ENCODE data around the gene GPC5.

GPC5 gene

GRCh38 chr13:92807966-92808365 lies 1409.5 kb downstream of the GPC5 start:
- H3K27me3 ChIP-seq (ENCODE audit: insufficient read depth, low read length), result no peaks in the 10 kb centered on the region
- H3K27ac ChIP-seq (ENCODE audit: low read depth, low read length), result no peak overlapping the region
- no peaks in the 10 kb centered on the region for H3K4me1 ChIP-seq (ENCODE audit: insufficient read depth, low read length)
- no peak overlapping the region for H3K4me3 ChIP-seq (ENCODE audit: low read length)
- WGBS, result no CpG with 5 or more reads among the region's 2 CpGs
- H3K36me3 ChIP-seq (ENCODE audit: insufficient read depth, low read length), result no peaks in the 10 kb centered on the region
- no peaks in the 10 kb centered on the region for H3K9me3 ChIP-seq (ENCODE audit: insufficient read depth, low read depth, low read length)
- no peak overlapping the region for H3K9ac ChIP-seq (ENCODE audit: low read depth, low read length)

- Histone ChIP-seq H3K36me3 (ENCODE audit: insufficient read depth, low read length) (no peaks in the 10 kb centered on the region), H3K4me3 (ENCODE audit: low read length) (no peak overlapping the region), H3K27me3 (ENCODE audit: insufficient read depth, low read length) (no peaks in the 10 kb centered on the region), H3K4me1 (ENCODE audit: insufficient read depth, low read length) (no peaks in the 10 kb centered on the region; the same call in 1 of the 2 replicates), H3K27ac (ENCODE audit: low read depth, low read length) (no peak overlapping the region), H3K9me3 (ENCODE audit: insufficient read depth, low read depth, low read length) (no peaks in the 10 kb centered on the region), H3K9ac (ENCODE audit: low read depth, low read length) (no peak overlapping the region)
- WGBS, result 87% methylated on average over 2 of the region's 2 CpGs
Measured at GRCh38 chr13:92821324-92821723, 1422.9 kb downstream of the GPC5 start.

- Histone ChIP-seq H3K4me1 (ENCODE audit: insufficient read depth, low read length) (no peaks in the 10 kb centered on the region; the same call in 1 of the 2 replicates), H3K27ac (ENCODE audit: low read depth, low read length) (no peak overlapping the region), H3K9me3 (ENCODE audit: insufficient read depth, low read depth, low read length) (no peaks in the 10 kb centered on the region), H3K9ac (ENCODE audit: low read depth, low read length) (no peak overlapping the region), H3K36me3 (ENCODE audit: insufficient read depth, low read length) (no peaks in the 10 kb centered on the region), H3K27me3 (ENCODE audit: insufficient read depth, low read length) (no peaks in the 10 kb centered on the region), H3K4me3 (ENCODE audit: low read length) (no peak overlapping the region)
- WGBS, result no CpG with 5 or more reads among the region's 1 CpG
Measured at GRCh38 chr13:92823059-92823458, 1424.6 kb downstream of the GPC5 start.

DNA sequence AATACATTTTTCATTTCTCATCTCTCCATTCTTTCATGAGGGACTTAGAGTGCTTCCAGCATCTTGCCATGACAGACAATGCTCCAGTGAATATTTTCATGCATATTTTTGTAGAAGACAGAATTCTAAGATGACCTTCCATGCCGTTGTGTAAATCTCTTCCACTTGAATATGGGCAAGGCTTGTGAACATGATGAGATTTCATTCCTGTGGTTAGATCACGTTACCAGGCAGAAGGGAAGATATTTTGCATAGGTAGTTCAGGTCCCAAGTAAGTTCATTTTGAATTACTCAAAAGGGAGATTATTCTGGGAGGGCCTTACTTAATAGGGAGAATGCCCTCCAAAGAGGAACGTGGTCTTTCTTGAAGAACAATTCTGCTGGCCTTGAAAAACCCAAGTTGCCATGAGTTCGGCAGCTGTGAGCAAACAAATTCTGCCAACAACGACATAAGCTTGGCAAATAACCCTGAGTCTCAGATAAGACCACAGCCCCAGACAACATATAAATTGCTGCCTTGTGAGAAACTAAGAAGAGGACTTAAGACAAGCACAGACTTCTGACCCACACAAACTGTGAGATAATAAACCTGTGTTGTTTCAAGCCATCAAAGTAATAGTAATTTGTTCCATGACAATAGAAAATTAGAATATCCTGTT lies 1427.6 kb downstream of the GPC5 start:
- H3K4me1 ChIP-seq (ENCODE audit: insufficient read depth, low read length), result no peaks in the 10 kb centered on the region; the same call in 1 of the 2 replicates
- no peaks in the 10 kb centered on the region for H3K27me3 ChIP-seq (ENCODE audit: insufficient read depth, low read length)
- no peak overlapping the region for H3K9ac ChIP-seq (ENCODE audit: low read depth, low read length)
- H3K36me3 ChIP-seq (ENCODE audit: insufficient read depth, low read length), result no peaks in the 10 kb centered on the region
- no peak overlapping the region for H3K27ac ChIP-seq (ENCODE audit: low read depth, low read length)
- no peak overlapping the region for H3K4me3 ChIP-seq (ENCODE audit: low read length)
- WGBS, result 90% methylated on average over 5 of the region's 5 CpGs
- H3K9me3 ChIP-seq (ENCODE audit: insufficient read depth, low read depth, low read length), result no peaks in the 10 kb centered on the region

DNA sequence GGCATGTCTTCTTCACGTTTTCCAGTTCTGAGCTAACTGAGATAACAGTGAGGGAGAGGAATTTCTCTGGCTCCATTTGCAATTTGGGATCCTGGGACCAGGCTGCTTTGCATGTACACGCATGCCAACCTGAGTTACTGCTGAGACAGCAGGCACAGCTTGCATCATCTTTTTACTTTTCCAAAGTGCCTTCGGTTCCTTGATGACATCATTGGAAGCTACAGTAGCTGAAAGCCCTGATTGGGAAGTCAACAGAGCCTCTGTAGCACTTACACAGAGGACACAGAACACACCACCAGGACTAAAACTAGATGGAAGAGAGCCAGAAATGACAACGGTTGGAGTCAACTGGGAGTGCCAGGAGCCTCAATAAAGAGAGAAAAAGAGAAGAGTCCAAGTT lies 1429.1 kb downstream of the GPC5 start:
- 90% methylated on average over 4 of the region's 4 CpGs for WGBS
- Histone ChIP-seq H3K4me1 (ENCODE audit: insufficient read depth, low read length) (no peaks in the 10 kb centered on the region), H3K9me3 (ENCODE audit: insufficient read depth, low read depth, low read length) (no peaks in the 10 kb centered on the region)

GRCh38 chr13:92829930-92830329 lies 1431.5 kb downstream of the GPC5 start:
- Histone ChIP-seq H3K27me3 (ENCODE audit: insufficient read depth, low read length) (no peaks in the 10 kb centered on the region), H3K36me3 (ENCODE audit: insufficient read depth, low read length) (no peaks in the 10 kb centered on the region), H3K9ac (ENCODE audit: low read depth, low read length) (no peak overlapping the region), H3K4me1 (ENCODE audit: insufficient read depth, low read length) (no peaks in the 10 kb centered on the region), H3K4me3 (ENCODE audit: low read length) (no peak overlapping the region), H3K27ac (ENCODE audit: low read depth, low read length) (no peak overlapping the region), H3K9me3 (ENCODE audit: insufficient read depth, low read depth, low read length) (no peaks in the 10 kb centered on the region)
- WGBS, result 100% methylated on average over 1 of the region's 3 CpGs

More for the DNA sequence above, 1429.1 kb downstream of the GPC5 start:
- no peaks in the 10 kb centered on the region for H3K36me3 ChIP-seq (ENCODE audit: insufficient read depth, low read length)
- no peak overlapping the region for H3K9ac ChIP-seq (ENCODE audit: low read depth, low read length)
- no peaks in the 10 kb centered on the region for H3K27me3 ChIP-seq (ENCODE audit: insufficient read depth, low read length)
- H3K4me3 ChIP-seq (ENCODE audit: low read length), result no peak overlapping the region
- no peak overlapping the region for H3K27ac ChIP-seq (ENCODE audit: low read depth, low read length)

- no peak overlapping the region for H3K4me3 ChIP-seq (ENCODE audit: low read length)
Measured at GRCh38 chr13:92830821-92831220, 1432.4 kb downstream of the GPC5 start.

DNA sequence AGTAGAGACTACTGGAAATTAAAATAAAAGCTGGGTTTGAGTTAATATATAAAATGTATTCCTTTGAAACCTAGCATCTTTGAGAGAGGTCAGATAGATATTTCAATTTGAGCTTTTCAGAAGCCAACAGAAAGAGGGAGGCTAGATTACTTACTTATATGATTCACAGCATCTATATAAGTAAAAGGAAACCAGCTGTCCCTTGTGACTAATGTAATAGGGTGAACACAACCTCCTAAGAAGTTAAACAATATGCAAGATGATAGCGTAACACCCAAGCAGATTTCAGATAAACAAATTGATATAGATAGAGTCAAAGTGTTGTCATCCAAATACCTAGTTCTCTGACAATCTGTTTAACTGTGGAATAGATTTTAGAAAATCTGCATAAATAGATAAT lies 1434.7 kb downstream of the GPC5 start:
- no peak overlapping the region for H3K27ac ChIP-seq (ENCODE audit: low read depth, low read length)
- no peaks in the 10 kb centered on the region for H3K9me3 ChIP-seq (ENCODE audit: insufficient read depth, low read depth, low read length)
- no peak overlapping the region for H3K9ac ChIP-seq (ENCODE audit: low read depth, low read length)
- no peaks in the 10 kb centered on the region for H3K4me1 ChIP-seq (ENCODE audit: insufficient read depth, low read length)
- no peak overlapping the region for H3K4me3 ChIP-seq (ENCODE audit: low read length)
- H3K27me3 ChIP-seq (ENCODE audit: insufficient read depth, low read length), result no peaks in the 10 kb centered on the region
- no peaks in the 10 kb centered on the region for H3K36me3 ChIP-seq (ENCODE audit: insufficient read depth, low read length)
- no CpG with 5 or more reads among the region's 1 CpG for WGBS

More at GRCh38 chr13:92830821-92831220, 1432.4 kb downstream of the GPC5 start:
- Histone ChIP-seq H3K36me3 (ENCODE audit: insufficient read depth, low read length) (no peaks in the 10 kb centered on the region), H3K9me3 (ENCODE audit: insufficient read depth, low read depth, low read length) (no peaks in the 10 kb centered on the region), H3K27ac (ENCODE audit: low read depth, low read length) (no peak overlapping the region), H3K27me3 (ENCODE audit: insufficient read depth, low read length) (no peaks in the 10 kb centered on the region), H3K9ac (ENCODE audit: low read depth, low read length) (no peak overlapping the region), H3K4me1 (ENCODE audit: insufficient read depth, low read length) (no peaks in the 10 kb centered on the region)
- WGBS, result 91% methylated on average over 3 of the region's 3 CpGs

DNA sequence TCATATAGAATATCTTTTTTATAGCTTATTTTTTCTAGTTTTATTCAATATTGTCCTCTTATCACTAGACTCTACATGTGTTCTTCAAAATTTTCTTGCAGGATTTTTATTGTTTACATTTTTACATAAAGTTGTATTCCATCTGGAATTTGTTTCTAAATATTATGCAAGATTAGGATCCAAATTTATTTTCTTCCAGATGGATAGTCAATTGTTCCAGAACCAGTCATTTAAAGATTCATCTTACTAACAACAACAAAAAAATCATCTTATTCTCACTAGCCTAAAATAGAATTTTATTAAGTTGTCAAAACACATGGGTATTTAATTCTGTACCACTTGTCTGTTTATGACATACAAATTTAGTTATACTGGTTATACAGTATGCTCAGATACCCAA lies 1437.8 kb downstream of the GPC5 start:
- Histone ChIP-seq H3K4me1 (ENCODE audit: insufficient read depth, low read length) (no peaks in the 10 kb centered on the region), H3K27me3 (ENCODE audit: insufficient read depth, low read length) (no peaks in the 10 kb centered on the region), H3K9me3 (ENCODE audit: insufficient read depth, low read depth, low read length) (peaks cover 2% of the 10 kb centered on the region; the same call in 1 of the 2 replicates), H3K9ac (ENCODE audit: low read depth, low read length) (no peak overlapping the region), H3K4me3 (ENCODE audit: low read length) (no peak overlapping the region), H3K27ac (ENCODE audit: low read depth, low read length) (no peak overlapping the region), H3K36me3 (ENCODE audit: insufficient read depth, low read length) (no peaks in the 10 kb centered on the region)

DNA sequence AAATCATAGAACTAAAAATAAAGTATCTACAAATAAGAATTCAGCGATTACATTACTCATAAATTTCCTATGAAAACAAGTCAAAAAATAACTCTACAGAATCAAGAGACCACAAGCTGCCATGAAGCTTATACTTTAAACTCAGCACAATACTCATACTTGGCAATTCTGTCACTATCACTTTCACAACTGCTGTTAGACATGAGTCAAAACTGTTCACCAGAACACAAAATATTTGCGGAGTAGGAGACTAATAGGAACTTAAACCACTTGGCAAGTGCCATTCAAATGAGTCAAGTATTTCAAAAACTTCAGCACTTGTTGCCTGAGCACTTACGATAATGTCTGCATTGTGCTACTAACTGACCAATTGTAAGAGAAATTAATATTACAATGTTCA lies 1440.4 kb downstream of the GPC5 start:
- Histone ChIP-seq H3K36me3 (ENCODE audit: insufficient read depth, low read length) (no peaks in the 10 kb centered on the region), H3K27ac (ENCODE audit: low read depth, low read length) (no peak overlapping the region), H3K27me3 (ENCODE audit: insufficient read depth, low read length) (no peaks in the 10 kb centered on the region), H3K4me3 (ENCODE audit: low read length) (no peak overlapping the region), H3K4me1 (ENCODE audit: insufficient read depth, low read length) (no peaks in the 10 kb centered on the region), H3K9me3 (ENCODE audit: insufficient read depth, low read depth, low read length) (peaks cover 2% of the 10 kb centered on the region; the same call in 1 of the 2 replicates), H3K9ac (ENCODE audit: low read depth, low read length) (no peak overlapping the region)
- 97% methylated on average over 2 of the region's 3 CpGs for WGBS

GRCh38 chr13:92842145-92842544 lies 1443.7 kb downstream of the GPC5 start:
- Histone ChIP-seq H3K4me1 (ENCODE audit: insufficient read depth, low read length) (0 out of 2 replicates have a peak, but pooled peaks cover 2% of the 10 kb centered on the region), H3K36me3 (ENCODE audit: insufficient read depth, low read length) (no peaks in the 10 kb centered on the region), H3K27ac (ENCODE audit: low read depth, low read length) (no peak overlapping the region), H3K4me3 (ENCODE audit: low read length) (no peak overlapping the region), H3K9ac (ENCODE audit: low read depth, low read length) (no peak overlapping the region), H3K27me3 (ENCODE audit: insufficient read depth, low read length) (no peaks in the 10 kb centered on the region), H3K9me3 (ENCODE audit: insufficient read depth, low read depth, low read length) (peaks cover 2% of the 10 kb centered on the region; the same call in 1 of the 2 replicates)
- WGBS, result 94% methylated on average over 2 of the region's 2 CpGs

- WGBS, result 100% methylated on average over 4 of the region's 4 CpGs
- no peaks in the 10 kb centered on the region for H3K27me3 ChIP-seq (ENCODE audit: insufficient read depth, low read length)
- H3K27ac ChIP-seq (ENCODE audit: low read depth, low read length), result no peak overlapping the region
- peaks cover 8% of the 10 kb centered on the region; the same call in 1 of the 2 replicates for H3K4me1 ChIP-seq (ENCODE audit: insufficient read depth, low read length)
- no peak overlapping the region for H3K9ac ChIP-seq (ENCODE audit: low read depth, low read length)
- no peaks in the 10 kb centered on the region for H3K36me3 ChIP-seq (ENCODE audit: insufficient read depth, low read length)
- H3K9me3 ChIP-seq (ENCODE audit: insufficient read depth, low read depth, low read length), result peaks cover 2% of the 10 kb centered on the region; the same call in 1 of the 2 replicates
- no peak overlapping the region for H3K4me3 ChIP-seq (ENCODE audit: low read length)
Measured at GRCh38 chr13:92843549-92843948, 1445.1 kb downstream of the GPC5 start.

All from HUES64 (cell line).